ENCODE data around the gene ALG8.
"Not testable (repeated sequence)": the region's sequence is repeated elsewhere in the genome, so short reads cannot be mapped to it uniquely, and the experiment has no call there.

The ALG8 gene

GRCh38 chr11:78139422-78140391, at the start of gene ALG8:
ALG8 (minus strand) TSS chr11:78139626; CDS start chr11:78139588, 38 bp downstream.
- no peaks in the 10 kb centered on the region for H3K27me3 Mint-ChIP-seq
- no peaks in the 10 kb centered on the region for H3K9me3 Mint-ChIP-seq
- peak within 1 kb of the TSS; percentile 91 for H3K4me3 Mint-ChIP-seq
- H3K27ac Mint-ChIP-seq = peak within 1 kb of the TSS; percentile 91
- H3K4me1 Mint-ChIP-seq (ENCODE audit: low read depth) = peaks cover 48% of the 10 kb centered on the region
- peaks cover 37% of the 10 kb centered on the region for H3K36me3 Mint-ChIP-seq (ENCODE audit: low read depth)

- peaks cover 59% of the 10 kb centered on the region for H3K4me1 Mint-ChIP-seq (ENCODE audit: low read depth)
- no peaks in the 10 kb centered on the region for H3K36me3 Mint-ChIP-seq (ENCODE audit: low read depth)
- peak within 1 kb of the TSS; percentile 98 for H3K27ac Mint-ChIP-seq
- no peaks in the 10 kb centered on the region for H3K27me3 Mint-ChIP-seq
- H3K4me3 Mint-ChIP-seq = peak within 1 kb of the TSS; percentile 95
- H3K9me3 Mint-ChIP-seq = no peaks in the 10 kb centered on the region
Observed at GRCh38 chr11:78188286-78189173, 49.1 kb upstream of the ALG8 start, which contains the start of the genes KCTD21 and USP35. KCTD21 (minus strand) TSS chr11:78188626; CDS start chr11:78174554, 14,072 bp downstream. USP35 (plus strand) TSS chr11:78188919; CDS start chr11:78196246, 7,327 bp downstream.

DNA sequence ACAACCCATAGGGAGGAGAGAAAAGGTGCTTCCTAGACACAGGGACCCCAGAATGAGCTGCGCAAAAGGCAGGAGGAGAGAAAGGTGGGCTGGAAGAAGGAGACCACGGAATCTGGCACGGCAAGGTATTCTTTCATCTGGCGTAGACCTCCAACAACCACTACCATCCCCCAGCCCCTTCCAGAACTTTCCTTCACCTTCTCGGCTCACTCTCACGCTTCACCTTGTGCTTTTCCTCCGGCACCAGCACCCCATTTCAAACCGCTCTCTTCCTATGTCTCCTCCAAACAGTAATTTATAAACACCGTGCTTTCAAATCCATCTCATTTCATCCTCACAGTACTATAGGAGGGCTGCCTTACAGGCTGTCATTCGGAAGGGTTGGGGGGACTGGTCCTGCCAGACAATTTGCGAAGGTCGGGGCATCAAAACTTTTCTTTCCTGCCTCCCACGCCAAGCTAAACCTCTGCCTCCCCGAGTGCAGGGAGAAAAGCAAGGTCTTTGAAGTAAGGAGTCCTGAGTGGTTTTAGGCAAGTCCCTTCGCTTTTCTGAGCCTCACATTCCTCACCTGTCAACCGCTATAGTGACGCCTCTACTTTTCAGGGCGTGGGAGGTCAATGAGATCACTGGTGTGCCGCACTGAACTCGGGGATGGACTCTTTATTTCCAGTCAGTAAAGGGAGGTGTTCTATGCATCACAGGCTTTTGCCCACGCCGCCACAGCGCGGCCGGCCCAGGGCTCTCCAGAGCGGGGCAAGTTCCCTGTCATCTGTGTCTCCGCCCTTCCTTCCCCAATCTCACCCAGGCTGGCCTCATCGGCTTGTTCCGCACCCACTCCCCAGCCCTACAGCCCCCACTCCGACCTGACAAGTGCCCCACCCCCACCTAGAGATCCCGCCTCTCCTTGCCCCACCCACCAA, 48.2 kb upstream of the ALG8 start:
- Mint-ChIP-seq H3K36me3 (ENCODE audit: low read depth) (no peaks in the 10 kb centered on the region), H3K9me3 (no peaks in the 10 kb centered on the region), H3K27me3 (no peaks in the 10 kb centered on the region), H3K27ac (peak overlapping the region; percentile 98), H3K4me1 (ENCODE audit: low read depth) (peaks cover 51% of the 10 kb centered on the region), H3K4me3 (peak overlapping the region; percentile 95)

GRCh38 chr11:78181185-78181584, 41.8 kb upstream of the ALG8 start:
- Mint-ChIP-seq H3K9me3 (no peaks in the 10 kb centered on the region), H3K27me3 (no peaks in the 10 kb centered on the region), H3K27ac (no peak overlapping the region), H3K36me3 (ENCODE audit: low read depth) (peaks cover 23% of the 10 kb centered on the region), H3K4me3 (no peak overlapping the region), H3K4me1 (ENCODE audit: low read depth) (peaks cover 6% of the 10 kb centered on the region)

DNA sequence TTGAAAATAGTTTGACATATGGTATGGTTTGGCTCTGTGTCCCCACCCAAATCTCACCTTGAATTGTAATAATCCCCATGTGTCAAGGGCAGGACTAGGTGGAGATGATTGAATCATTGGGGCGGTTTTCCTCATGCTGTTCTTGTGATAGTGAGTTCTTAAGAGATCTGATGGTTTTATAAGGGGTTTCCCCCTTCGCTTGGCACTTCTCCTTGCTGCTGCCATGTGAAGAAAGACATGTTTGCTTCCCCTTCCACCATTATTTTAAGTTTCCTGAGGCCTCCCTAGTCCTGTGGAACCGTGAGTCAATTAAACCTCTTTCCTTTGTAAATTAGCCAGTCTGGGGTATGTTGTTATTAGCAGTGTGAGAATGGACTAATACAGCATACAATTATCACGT, 41.3 kb upstream of the ALG8 start:
- Mint-ChIP-seq H3K36me3 (ENCODE audit: low read depth) (peaks cover 24% of the 10 kb centered on the region), H3K27ac (no peak overlapping the region), H3K4me1 (ENCODE audit: low read depth) (peaks cover 2% of the 10 kb centered on the region), H3K4me3 (no peak overlapping the region), H3K9me3 (no peaks in the 10 kb centered on the region), H3K27me3 (no peaks in the 10 kb centered on the region)

DNA sequence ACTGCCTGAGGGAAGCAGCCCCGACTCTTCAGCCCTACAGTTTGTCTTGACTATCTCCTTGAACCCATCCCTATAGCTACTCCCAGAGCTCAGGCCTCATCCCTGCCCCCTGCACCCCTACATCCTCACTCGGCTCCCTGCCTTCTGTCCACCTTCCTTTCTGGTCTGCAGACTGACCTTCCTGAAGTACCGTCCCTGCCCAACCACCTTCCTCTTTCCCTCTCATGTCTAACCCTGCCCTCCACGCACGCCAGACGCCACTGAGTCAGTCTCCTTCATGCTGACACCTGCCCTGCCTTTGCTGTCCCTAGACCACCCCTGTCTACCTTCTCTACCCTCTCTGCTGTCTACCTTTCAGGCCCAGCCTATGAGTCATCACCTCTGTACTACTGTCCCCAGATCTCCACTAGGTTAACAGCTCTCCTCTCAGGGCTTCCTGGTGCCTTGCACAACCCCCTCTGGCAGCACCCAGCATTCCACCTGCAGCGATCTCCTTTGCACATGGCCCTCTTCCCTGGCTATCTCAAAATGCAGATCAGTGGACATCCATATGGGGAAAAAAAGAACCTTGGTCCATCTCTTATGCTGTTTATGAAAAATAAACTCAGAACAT, 40.1 kb upstream of the ALG8 start:
- H3K27ac Mint-ChIP-seq = no peak overlapping the region

GRCh38 chr11:78177216-78177615, 37.8 kb upstream of the ALG8 start:
- H3K4me3 Mint-ChIP-seq = no peak overlapping the region
- no peak overlapping the region for H3K27ac Mint-ChIP-seq
- no peaks in the 10 kb centered on the region for H3K9me3 Mint-ChIP-seq
- H3K27me3 Mint-ChIP-seq = no peaks in the 10 kb centered on the region
- H3K36me3 Mint-ChIP-seq (ENCODE audit: low read depth) = peaks cover 28% of the 10 kb centered on the region
- no peaks in the 10 kb centered on the region for H3K4me1 Mint-ChIP-seq (ENCODE audit: low read depth)

More for the DNA sequence above, 40.1 kb upstream of the ALG8 start:
- Mint-ChIP-seq H3K36me3 (ENCODE audit: low read depth) (peaks cover 24% of the 10 kb centered on the region), H3K27me3 (no peaks in the 10 kb centered on the region), H3K9me3 (no peaks in the 10 kb centered on the region), H3K4me1 (ENCODE audit: low read depth) (no peaks in the 10 kb centered on the region), H3K4me3 (no peak overlapping the region)

GRCh38 chr11:78176605-78177141, 37.2 kb upstream of the ALG8 start:
- H3K4me3 Mint-ChIP-seq = no peak overlapping the region
- H3K9me3 Mint-ChIP-seq = no peaks in the 10 kb centered on the region
- H3K4me1 Mint-ChIP-seq (ENCODE audit: low read depth) = no peaks in the 10 kb centered on the region
- H3K36me3 Mint-ChIP-seq (ENCODE audit: low read depth) = peaks cover 28% of the 10 kb centered on the region
- no peak overlapping the region for H3K27ac Mint-ChIP-seq
- H3K27me3 Mint-ChIP-seq = no peaks in the 10 kb centered on the region

GRCh38 chr11:78175862-78176261, 36.4 kb upstream of the ALG8 start:
- not testable (repeated sequence) for H3K9me3 Mint-ChIP-seq; H3K4me3 Mint-ChIP-seq; H3K4me1 Mint-ChIP-seq (ENCODE audit: low read depth); H3K27ac Mint-ChIP-seq; H3K27me3 Mint-ChIP-seq
- H3K36me3 Mint-ChIP-seq (ENCODE audit: low read depth) = peaks cover 25% of the 10 kb centered on the region

DNA sequence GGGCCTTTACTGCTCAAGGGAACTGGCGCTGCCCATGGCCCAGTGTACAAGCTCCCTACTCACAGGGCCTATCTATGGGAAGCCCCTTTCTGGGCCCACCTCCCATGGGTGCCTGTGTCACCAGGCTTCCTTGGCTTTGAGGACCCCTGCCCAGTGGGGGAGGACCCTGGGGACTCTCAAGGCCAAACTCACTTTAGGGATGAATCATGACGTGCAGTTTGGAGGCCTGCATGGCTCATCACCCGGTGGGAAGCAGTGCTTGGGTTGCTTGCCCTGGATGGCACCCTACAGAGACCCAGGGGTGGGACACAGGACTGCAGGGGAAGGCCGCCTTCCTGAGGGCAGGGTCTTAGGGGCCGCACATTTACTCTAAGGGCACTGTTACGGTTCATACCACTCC, 32.5 kb upstream of the ALG8 start:
- H3K27me3 Mint-ChIP-seq = no peaks in the 10 kb centered on the region
- peaks cover 16% of the 10 kb centered on the region for H3K36me3 Mint-ChIP-seq (ENCODE audit: low read depth)
- H3K27ac Mint-ChIP-seq = no peak overlapping the region
- no peak overlapping the region for H3K4me3 Mint-ChIP-seq
- H3K4me1 Mint-ChIP-seq (ENCODE audit: low read depth) = no peaks in the 10 kb centered on the region
- H3K9me3 Mint-ChIP-seq = no peaks in the 10 kb centered on the region

- Mint-ChIP-seq H3K27me3 (no peaks in the 10 kb centered on the region), H3K4me1 (ENCODE audit: low read depth) (no peaks in the 10 kb centered on the region), H3K9me3 (no peaks in the 10 kb centered on the region), H3K27ac (no peak overlapping the region), H3K36me3 (ENCODE audit: low read depth) (peaks cover 8% of the 10 kb centered on the region), H3K4me3 (no peak overlapping the region)
Observed at GRCh38 chr11:78170874-78171549, 31.6 kb upstream of the ALG8 start.

GRCh38 chr11:78170413-78170812, 31.0 kb upstream of the ALG8 start:
- Mint-ChIP-seq H3K9me3 (no peaks in the 10 kb centered on the region), H3K36me3 (ENCODE audit: low read depth) (peaks cover 8% of the 10 kb centered on the region), H3K4me3 (no peak overlapping the region), H3K27ac (no peak overlapping the region), H3K27me3 (no peaks in the 10 kb centered on the region), H3K4me1 (ENCODE audit: low read depth) (no peaks in the 10 kb centered on the region)
